ENCODE measurements around the gene KIF26B. TPM values are rescaled to one million over a fixed set of nuclear protein-coding genes. Genes with fewer than 3 reads are reported as not detected.
A peak's percentile ranks its signal among the peaks of the same experiment; 100 is the strongest.

The KIF26B gene
- total and polyA plus RNA-seq, 4 donors: 10.9 to 37.1 (median 19.2) TPM

DNA sequence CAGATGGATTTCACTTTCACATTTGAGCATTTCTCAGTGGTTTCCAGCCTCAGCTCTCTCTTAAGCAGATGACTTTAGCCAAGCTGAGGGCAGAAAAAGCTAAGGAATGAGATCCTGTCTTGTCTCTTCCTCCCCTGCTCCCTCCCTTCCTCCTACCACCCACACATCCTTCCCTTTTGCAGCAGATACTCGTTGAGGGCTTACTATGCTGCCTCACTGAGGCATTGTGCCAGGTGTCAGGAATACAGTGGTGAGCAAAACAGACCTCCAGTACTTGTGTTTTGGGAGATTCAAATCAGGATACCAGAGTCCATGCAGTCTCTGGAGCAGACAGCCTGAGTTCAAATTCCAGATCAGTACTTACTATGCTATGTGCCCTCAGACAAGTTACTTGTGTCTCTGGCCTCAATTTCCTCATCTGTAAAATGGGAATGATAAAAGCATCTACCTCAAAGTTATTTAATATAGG lies 43.2 kb downstream of the KIF26B start:
- no CpG with 5 or more reads among the region's 1 CpG for WGBS (ENCODE audit: insufficient coverage)
- no peaks in the 10 kb centered on the region for H3K9me3 ChIP-seq (ENCODE audit: control insufficient read depth, insufficient read depth, low read length)
- H3K4me3 ChIP-seq (ENCODE audit: low read depth, low read length): no peak overlapping the region
- no peaks in the 10 kb centered on the region for H3K4me1 ChIP-seq (ENCODE audit: control insufficient read depth, insufficient read depth, low read length)
- H3K27ac ChIP-seq (ENCODE audit: low read depth, low read length): no peak overlapping the region
- no peaks in the 10 kb centered on the region for H3K36me3 ChIP-seq (ENCODE audit: control insufficient read depth, insufficient read depth, low read length)
- no peak for DNase-seq (ENCODE audit: low read depth in 4 of 6, low spot score in 6 of 6)
- no peaks in the 10 kb centered on the region for H3K27me3 ChIP-seq (ENCODE audit: control insufficient read depth, insufficient read depth, low read length)

DNA sequence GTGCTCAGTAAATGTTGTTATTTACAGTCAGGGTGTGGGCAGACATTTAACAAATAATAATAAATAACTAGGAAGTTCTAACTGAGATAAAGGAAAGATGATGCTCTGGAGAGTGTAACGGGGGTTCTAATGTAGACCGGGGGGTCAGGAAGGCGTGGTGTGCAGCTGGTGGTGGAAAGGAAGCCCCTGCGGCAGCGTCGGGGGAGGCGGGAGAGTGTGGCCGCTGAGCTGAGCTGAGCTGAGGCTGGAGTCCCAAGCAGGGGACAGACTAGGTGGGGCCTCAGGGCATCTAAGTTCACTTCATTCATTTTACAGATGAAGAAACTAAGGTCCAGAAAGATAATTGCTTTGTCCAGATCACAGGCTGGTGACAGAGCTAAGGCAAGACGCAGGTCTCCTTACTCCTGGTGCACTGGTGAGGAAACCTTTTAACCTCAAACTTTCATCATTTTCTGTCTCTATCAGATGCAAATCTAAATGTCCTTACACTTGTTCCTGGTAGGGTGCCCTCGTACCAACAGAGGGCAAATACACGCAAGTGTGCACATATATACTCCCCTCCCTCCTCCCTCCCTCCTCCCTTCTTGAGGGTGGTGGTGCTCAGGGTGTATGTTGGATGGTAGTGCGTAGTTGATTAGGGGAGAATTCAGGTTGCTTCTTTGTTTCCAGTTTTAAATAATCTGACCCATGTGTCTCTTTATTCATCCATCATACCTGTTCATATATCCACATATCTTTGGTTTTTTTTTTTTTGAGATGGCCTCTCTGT lies 44.1 kb downstream of the KIF26B start:
- Histone ChIP-seq H3K27ac (ENCODE audit: low read depth, low read length) (no peak overlapping the region), H3K4me1 (ENCODE audit: control insufficient read depth, insufficient read depth, low read length) (no peaks in the 10 kb centered on the region), H3K9me3 (ENCODE audit: control insufficient read depth, insufficient read depth, low read length) (no peaks in the 10 kb centered on the region), H3K36me3 (ENCODE audit: control insufficient read depth, insufficient read depth, low read length) (no peaks in the 10 kb centered on the region), H3K4me3 (ENCODE audit: low read depth, low read length) (no peak overlapping the region), H3K27me3 (ENCODE audit: control insufficient read depth, insufficient read depth, low read length) (no peaks in the 10 kb centered on the region)
- 48% methylated on average over 4 of the region's 12 CpGs for WGBS (ENCODE audit: insufficient coverage)
- DNase-seq (ENCODE audit: low read depth in 4 of 6, low spot score in 6 of 6): no peak

DNA sequence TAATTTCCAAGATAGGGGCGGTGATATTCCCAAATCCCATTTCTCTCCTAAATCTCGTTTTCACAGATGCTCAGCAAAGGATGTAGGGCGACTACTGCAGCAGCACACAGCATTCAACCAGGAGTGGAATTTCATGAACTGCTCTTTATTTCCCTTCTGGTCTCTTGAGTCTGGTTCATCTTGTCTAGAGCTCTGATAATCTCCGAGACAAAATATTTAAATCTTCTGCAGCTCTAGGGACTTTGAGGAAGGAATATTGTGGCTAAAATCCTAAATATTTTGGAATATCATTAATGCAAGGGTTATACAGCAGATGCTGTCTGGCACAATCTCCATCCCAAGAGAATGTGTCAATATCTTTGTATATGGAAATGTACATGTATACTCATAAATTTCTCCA lies 45.4 kb downstream of the KIF26B start:
- Histone ChIP-seq H3K27me3 (ENCODE audit: control insufficient read depth, insufficient read depth, low read length) (no peaks in the 10 kb centered on the region), H3K4me3 (ENCODE audit: low read depth, low read length) (no peak overlapping the region), H3K4me1 (ENCODE audit: control insufficient read depth, insufficient read depth, low read length) (no peaks in the 10 kb centered on the region), H3K9me3 (ENCODE audit: control insufficient read depth, insufficient read depth, low read length) (no peaks in the 10 kb centered on the region), H3K27ac (ENCODE audit: low read depth, low read length) (no peak overlapping the region), H3K36me3 (ENCODE audit: control insufficient read depth, insufficient read depth, low read length) (no peaks in the 10 kb centered on the region)
- DNase-seq (ENCODE audit: low read depth in 4 of 6, low spot score in 6 of 6): peak in 1 of 6 donors; percentile 42
- 94% methylated on average over 2 of the region's 4 CpGs for WGBS (ENCODE audit: insufficient coverage)

DNA sequence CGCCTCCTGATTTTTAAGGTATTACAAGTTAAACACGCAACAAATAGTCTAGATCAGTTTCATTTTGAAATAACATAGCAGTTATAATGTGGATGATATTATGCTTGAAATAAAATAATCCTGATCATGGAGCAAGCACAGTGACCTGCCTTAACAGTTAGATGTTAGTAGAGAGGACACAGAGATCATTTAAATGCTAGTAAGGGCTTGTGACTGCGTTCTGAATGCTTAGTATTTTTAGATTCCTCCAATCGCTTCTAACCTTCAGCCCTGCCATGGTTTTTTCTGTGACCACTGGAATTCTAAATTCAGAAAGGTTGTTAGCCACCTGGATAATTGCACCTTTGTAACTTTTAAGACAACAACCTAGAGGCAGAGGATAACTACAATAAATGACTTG lies 46.4 kb downstream of the KIF26B start:
- Histone ChIP-seq H3K9me3 (ENCODE audit: control insufficient read depth, insufficient read depth, low read length) (peaks cover 2% of the 10 kb centered on the region), H3K4me1 (ENCODE audit: control insufficient read depth, insufficient read depth, low read length) (no peaks in the 10 kb centered on the region), H3K27ac (ENCODE audit: low read depth, low read length) (no peak overlapping the region), H3K36me3 (ENCODE audit: control insufficient read depth, insufficient read depth, low read length) (no peaks in the 10 kb centered on the region), H3K4me3 (ENCODE audit: low read depth, low read length) (no peak overlapping the region), H3K27me3 (ENCODE audit: control insufficient read depth, insufficient read depth, low read length) (no peaks in the 10 kb centered on the region)
- no peak for DNase-seq (ENCODE audit: low read depth in 4 of 6, low spot score in 6 of 6)
- no CpG with 5 or more reads among the region's 4 CpGs for WGBS (ENCODE audit: insufficient coverage)

GRCh38 chr1:245201827-245202226 lies 47.0 kb downstream of the KIF26B start:
- Histone ChIP-seq H3K27me3 (ENCODE audit: control insufficient read depth, insufficient read depth, low read length) (no peaks in the 10 kb centered on the region), H3K27ac (ENCODE audit: low read depth, low read length) (no peak overlapping the region), H3K4me3 (ENCODE audit: low read depth, low read length) (no peak overlapping the region), H3K4me1 (ENCODE audit: control insufficient read depth, insufficient read depth, low read length) (no peaks in the 10 kb centered on the region), H3K9me3 (ENCODE audit: control insufficient read depth, insufficient read depth, low read length) (peaks cover 2% of the 10 kb centered on the region), H3K36me3 (ENCODE audit: control insufficient read depth, insufficient read depth, low read length) (no peaks in the 10 kb centered on the region)
- DNase-seq (ENCODE audit: low read depth in 4 of 6, low spot score in 6 of 6): no peak
- 38% methylated on average over 3 of the region's 5 CpGs for WGBS (ENCODE audit: insufficient coverage)

GRCh38 chr1:245205396-245205795 lies 50.6 kb downstream of the KIF26B start:
- Histone ChIP-seq H3K9me3 (ENCODE audit: control insufficient read depth, insufficient read depth, low read length) (peaks cover 5% of the 10 kb centered on the region), H3K36me3 (ENCODE audit: control insufficient read depth, insufficient read depth, low read length) (no peaks in the 10 kb centered on the region)
- no CpG with 5 or more reads among the region's 3 CpGs for WGBS (ENCODE audit: insufficient coverage)

DNA sequence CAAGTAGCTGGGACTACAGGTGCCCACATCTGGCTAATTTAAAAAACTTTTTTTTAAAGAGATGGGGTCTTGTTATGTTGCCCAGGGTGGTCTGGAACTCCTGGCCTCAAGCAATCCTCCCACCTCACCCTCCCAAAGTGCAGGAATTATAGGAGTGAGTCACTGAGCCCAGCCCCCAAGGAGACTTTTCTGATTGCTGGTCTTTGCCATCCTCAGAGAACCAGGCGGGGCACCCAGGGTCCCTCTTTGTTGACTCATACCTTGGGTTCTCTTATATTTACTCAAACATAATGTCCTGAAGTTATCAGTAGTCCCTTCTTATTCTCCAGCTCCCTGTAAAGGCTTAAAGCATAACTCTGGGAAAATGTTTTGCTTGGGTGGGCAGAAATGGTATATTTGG lies 51.1 kb downstream of the KIF26B start:
- peaks cover 5% of the 10 kb centered on the region for H3K9me3 ChIP-seq (ENCODE audit: control insufficient read depth, insufficient read depth, low read length)
- no peaks in the 10 kb centered on the region for H3K36me3 ChIP-seq (ENCODE audit: control insufficient read depth, insufficient read depth, low read length)
- H3K4me3 ChIP-seq (ENCODE audit: low read depth, low read length): no peak overlapping the region
- no CpG with 5 or more reads among the region's 1 CpG for WGBS (ENCODE audit: insufficient coverage)
- H3K4me1 ChIP-seq (ENCODE audit: control insufficient read depth, insufficient read depth, low read length): peaks cover 5% of the 10 kb centered on the region
- H3K27ac ChIP-seq (ENCODE audit: low read depth, low read length): no peak overlapping the region
- DNase-seq (ENCODE audit: low read depth in 4 of 6, low spot score in 6 of 6): no peak
- no peaks in the 10 kb centered on the region for H3K27me3 ChIP-seq (ENCODE audit: control insufficient read depth, insufficient read depth, low read length)

More at GRCh38 chr1:245205396-245205795, 50.6 kb downstream of the KIF26B start:
- DNase-seq (ENCODE audit: low read depth in 4 of 6, low spot score in 6 of 6): no peak
- no peak overlapping the region for H3K4me3 ChIP-seq (ENCODE audit: low read depth, low read length)
- peaks cover 5% of the 10 kb centered on the region for H3K4me1 ChIP-seq (ENCODE audit: control insufficient read depth, insufficient read depth, low read length)
- H3K27ac ChIP-seq (ENCODE audit: low read depth, low read length): no peak overlapping the region
- no peaks in the 10 kb centered on the region for H3K27me3 ChIP-seq (ENCODE audit: control insufficient read depth, insufficient read depth, low read length)

GRCh38 chr1:245207056-245207638 lies 52.4 kb downstream of the KIF26B start:
- no peak overlapping the region for H3K27ac ChIP-seq (ENCODE audit: low read depth, low read length)

DNA sequence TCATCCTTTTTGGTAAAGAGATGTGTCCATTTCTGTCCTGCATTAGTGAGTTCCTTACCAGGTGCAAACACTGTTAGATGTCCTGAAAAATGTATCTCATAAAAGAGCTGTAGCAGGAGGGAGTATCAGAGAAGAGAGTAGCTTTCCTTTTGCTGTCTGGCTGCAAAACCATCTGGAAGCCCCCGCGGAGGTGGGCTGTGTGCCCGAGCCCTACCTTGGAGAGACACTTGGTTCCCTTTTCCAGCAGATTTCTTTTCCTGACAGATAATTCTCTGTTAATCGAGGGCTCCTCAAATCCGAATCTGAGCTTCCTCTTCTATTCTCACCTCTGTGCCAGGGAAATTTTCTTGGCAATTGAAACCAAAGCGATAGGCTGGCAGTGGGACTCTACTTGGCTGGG lies 53.0 kb downstream of the KIF26B start:
- no peak for DNase-seq (ENCODE audit: low read depth in 4 of 6, low spot score in 6 of 6)
- Histone ChIP-seq H3K4me1 (ENCODE audit: control insufficient read depth, insufficient read depth, low read length) (peaks cover 5% of the 10 kb centered on the region), H3K27ac (ENCODE audit: low read depth, low read length) (no peak overlapping the region), H3K9me3 (ENCODE audit: control insufficient read depth, insufficient read depth, low read length) (peaks cover 5% of the 10 kb centered on the region), H3K27me3 (ENCODE audit: control insufficient read depth, insufficient read depth, low read length) (no peaks in the 10 kb centered on the region), H3K4me3 (ENCODE audit: low read depth, low read length) (no peak overlapping the region), H3K36me3 (ENCODE audit: control insufficient read depth, insufficient read depth, low read length) (no peaks in the 10 kb centered on the region)
- WGBS (ENCODE audit: insufficient coverage): 100% methylated on average over 3 of the region's 6 CpGs

More at GRCh38 chr1:245207056-245207638, 52.4 kb downstream of the KIF26B start:
- Histone ChIP-seq H3K36me3 (ENCODE audit: control insufficient read depth, insufficient read depth, low read length) (no peaks in the 10 kb centered on the region), H3K9me3 (ENCODE audit: control insufficient read depth, insufficient read depth, low read length) (peaks cover 5% of the 10 kb centered on the region), H3K27me3 (ENCODE audit: control insufficient read depth, insufficient read depth, low read length) (no peaks in the 10 kb centered on the region), H3K4me3 (ENCODE audit: low read depth, low read length) (no peak overlapping the region), H3K4me1 (ENCODE audit: control insufficient read depth, insufficient read depth, low read length) (peaks cover 5% of the 10 kb centered on the region)
- WGBS (ENCODE audit: insufficient coverage): 99% methylated on average over 7 of the region's 11 CpGs
- no peak for DNase-seq (ENCODE audit: low read depth in 4 of 6, low spot score in 6 of 6)

All from spinal cord (tissue), 10 donors.